HUES6 (cell line): Measurements from ENCODE around the gene BROX.

Experiments
- H3K27ac ChIP-seq: 2 replicates; pipeline ENCODE4 v1.7.0; 2013; ENCODE audit warnings: low read depth, mild to moderate bottlenecking, low read length, inconsistent platforms
- H3K27me3 ChIP-seq: 2 replicates; pipeline ENCODE4 v1.6.1; 2013; ENCODE audit warnings: low read length; ENCODE audit not compliant: control insufficient read depth, insufficient read depth
- H3K36me3 ChIP-seq: 2 replicates; pipeline ENCODE4 v1.6.1; 2013; ENCODE audit warnings: low read length; ENCODE audit not compliant: control insufficient read depth, insufficient read depth
- H3K4me1 ChIP-seq: 2 replicates; pipeline ENCODE4 v1.6.1; 2013; ENCODE audit warnings: low read length; ENCODE audit not compliant: control insufficient read depth, insufficient read depth
- H3K4me3 ChIP-seq: 2 replicates; pipeline ENCODE4 v1.5.1; 2013; ENCODE audit warnings: low read depth, low read length
- H3K9ac ChIP-seq: one replicate; pipeline ENCODE4 v1.6.1; 2013; ENCODE audit warnings: mild to moderate bottlenecking, low read length
- H3K9me3 ChIP-seq: 2 replicates; pipeline ENCODE4 v1.6.1; 2013; ENCODE audit warnings: low read depth, low read length; ENCODE audit not compliant: control insufficient read depth, insufficient read depth

BROX gene

DNA sequence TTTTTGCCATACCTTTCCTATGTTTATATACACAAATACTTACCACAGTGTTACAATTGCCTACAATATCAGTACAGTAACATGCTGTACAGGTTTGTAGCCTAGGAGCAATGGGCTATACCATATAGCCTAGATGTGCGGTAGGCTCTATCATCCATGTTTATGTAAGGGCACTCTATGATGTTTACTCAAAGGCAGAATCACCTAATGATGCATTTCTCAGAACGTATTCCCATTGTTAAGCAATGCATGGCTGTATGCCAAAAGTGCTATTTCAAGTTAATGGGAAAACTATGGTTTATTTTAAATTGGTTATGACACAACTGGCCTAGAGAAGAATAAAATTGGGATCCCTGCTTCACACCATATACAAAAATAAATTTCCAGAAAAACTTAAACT is 65.6 kb downstream of the BROX start:
- Histone ChIP-seq H3K9ac (no peak overlapping the region), H3K4me3 (no peak overlapping the region), H3K4me1 (no peaks in the 10 kb centered on the region), H3K36me3 (no peaks in the 10 kb centered on the region), H3K27ac (no peak overlapping the region), H3K27me3 (no peaks in the 10 kb centered on the region), H3K9me3 (no peaks in the 10 kb centered on the region)

GRCh38 chr1:222781251-222781650 is 68.9 kb downstream of the BROX start:
- Histone ChIP-seq H3K4me3 (no peak overlapping the region), H3K9ac (no peak overlapping the region), H3K4me1 (no peaks in the 10 kb centered on the region), H3K36me3 (no peaks in the 10 kb centered on the region), H3K9me3 (no peaks in the 10 kb centered on the region), H3K27me3 (peaks cover 12% of the 10 kb centered on the region; the same call in 1 of the 2 replicates), H3K27ac (no peak overlapping the region)

- Histone ChIP-seq H3K4me3 (no peak overlapping the region), H3K36me3 (no peaks in the 10 kb centered on the region), H3K9ac (no peak overlapping the region), H3K27me3 (peaks cover 12% of the 10 kb centered on the region; the same call in 1 of the 2 replicates), H3K4me1 (no peaks in the 10 kb centered on the region), H3K27ac (no peak overlapping the region), H3K9me3 (no peaks in the 10 kb centered on the region)
Observed at GRCh38 chr1:222783051-222783450, 70.7 kb downstream of the BROX start.

DNA sequence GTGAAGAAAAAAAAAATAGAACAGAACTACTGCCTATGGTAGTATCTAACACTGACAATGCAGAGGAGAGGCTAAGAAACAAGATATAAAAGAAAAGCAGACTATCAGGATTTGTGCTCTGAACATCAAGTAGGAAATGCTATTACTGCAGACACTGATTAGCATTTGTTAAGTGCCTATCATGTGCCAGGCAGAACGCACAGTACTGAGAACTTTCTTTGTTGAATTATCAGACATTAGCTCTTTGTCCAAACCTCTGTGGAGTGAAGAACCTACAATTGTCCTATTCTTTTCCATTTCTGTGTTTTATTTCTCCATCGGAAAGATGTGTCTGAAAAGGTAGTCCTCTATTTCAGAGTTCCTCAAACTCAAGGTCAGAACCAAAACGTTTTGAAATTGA is 72.0 kb downstream of the BROX start:
- Histone ChIP-seq H3K4me3 (no peak overlapping the region), H3K36me3 (no peaks in the 10 kb centered on the region), H3K27ac (no peak overlapping the region), H3K9ac (no peak overlapping the region), H3K4me1 (no peaks in the 10 kb centered on the region), H3K9me3 (no peaks in the 10 kb centered on the region), H3K27me3 (peaks cover 12% of the 10 kb centered on the region; the same call in 1 of the 2 replicates)
